ENCODE results near the gene GAA. TPM values are rescaled to one million over a fixed set of nuclear protein-coding genes. Genes with fewer than 3 reads are reported as not detected.

GAA gene
- total and polyA plus RNA-seq, 2 of the 8 experiments (the other 6 are each of a cell fraction or from before 2014, with no cell fraction given) = 14.8 to 30.0 TPM

GRCh38 chr17:80106176-80106575 lies 4.8 kb downstream of the GAA start (continued):
- TF ChIP-seq HDAC6 (IDR thresholded peaks at IDR 0.05; ENCODE audit: low read depth, low read length) = no peak
- TF ChIP-seq SAP30 (IDR thresholded peaks at IDR 0.05; ENCODE audit: insufficient read depth, insufficient replicate concordance, low read length) = no peak
- TF ChIP-seq JUND (IDR thresholded peaks at IDR 0.05; ENCODE audit: low read length) = no peak
- TF ChIP-seq CHD7 (IDR thresholded peaks at IDR 0.05; ENCODE audit: insufficient replicate concordance, low read length) = no peak
